ENCODE measurements around the gene DCAF8. TPM values are rescaled to one million over a fixed set of nuclear protein-coding genes. Genes with fewer than 3 reads are reported as not detected.

Gene DCAF8
- total RNA-seq, 1 donor from 2014 or later = 154 TPM

GRCh38 chr1:160277330-160277729 is 15.0 kb upstream of the DCAF8 start:
- no peak overlapping the region for H3K27ac Mint-ChIP-seq
- no peaks in the 10 kb centered on the region for H3K27me3 Mint-ChIP-seq
- H3K4me3 Mint-ChIP-seq = no peak overlapping the region
- TF ChIP-seq CTCF (conservative IDR thresholded peaks at IDR 0.05) = no peak
- no peaks in the 10 kb centered on the region for H3K4me1 Mint-ChIP-seq (ENCODE audit: unreplicated experiment)
- no peak for DNase-seq (ENCODE audit: extremely low spot score, unreplicated experiment)
- H3K36me3 Mint-ChIP-seq = peaks cover 8% of the 10 kb centered on the region
- H3K9me3 Mint-ChIP-seq = no peaks in the 10 kb centered on the region

GRCh38 chr1:160271025-160271424 is 8.7 kb upstream of the DCAF8 start:
- Mint-ChIP-seq H3K9me3 (no peaks in the 10 kb centered on the region), H3K4me3 (no peak overlapping the region), H3K36me3 (peaks cover under 1% of the 10 kb centered on the region), H3K27me3 (peaks cover 9% of the 10 kb centered on the region), H3K27ac (no peak overlapping the region), H3K4me1 (ENCODE audit: unreplicated experiment) (no peaks in the 10 kb centered on the region)
- DNase-seq (ENCODE audit: extremely low spot score, unreplicated experiment) = no peak
- TF ChIP-seq CTCF (conservative IDR thresholded peaks at IDR 0.05) = no peak

GRCh38 chr1:160267284-160267991 is 5.1 kb upstream of the DCAF8 start:
- TF ChIP-seq CTCF (conservative IDR thresholded peaks at IDR 0.05) = no peak
- H3K27ac Mint-ChIP-seq = no peak overlapping the region
- H3K4me1 Mint-ChIP-seq (ENCODE audit: unreplicated experiment) = no peaks in the 10 kb centered on the region
- DNase-seq (ENCODE audit: extremely low spot score, unreplicated experiment) = no peak
- H3K9me3 Mint-ChIP-seq = no peaks in the 10 kb centered on the region
- no peaks in the 10 kb centered on the region for H3K36me3 Mint-ChIP-seq
- H3K27me3 Mint-ChIP-seq = peaks cover 16% of the 10 kb centered on the region
- H3K4me3 Mint-ChIP-seq = no peak overlapping the region

- peaks cover 16% of the 10 kb centered on the region for H3K27me3 Mint-ChIP-seq
- no peak overlapping the region for H3K27ac Mint-ChIP-seq
- DNase-seq (ENCODE audit: extremely low spot score, unreplicated experiment) = no peak
- H3K4me3 Mint-ChIP-seq = no peak overlapping the region
- peaks cover 8% of the 10 kb centered on the region for H3K4me1 Mint-ChIP-seq (ENCODE audit: unreplicated experiment)
- no peak for TF ChIP-seq CTCF (conservative IDR thresholded peaks at IDR 0.05)
- H3K36me3 Mint-ChIP-seq = no peaks in the 10 kb centered on the region
- no peaks in the 10 kb centered on the region for H3K9me3 Mint-ChIP-seq
These were observed 2.5 kb upstream of the DCAF8 start for GRCh38 chr1:160264795-160265307.

GRCh38 chr1:160261556-160261892 is 825 bp downstream of the DCAF8 start:
- Mint-ChIP-seq H3K9me3 (no peaks in the 10 kb centered on the region), H3K36me3 (peaks cover 7% of the 10 kb centered on the region), H3K27ac (peak overlapping the region; percentile 97), H3K27me3 (peaks cover 9% of the 10 kb centered on the region), H3K4me3 (peak overlapping the region; percentile 99), H3K4me1 (ENCODE audit: unreplicated experiment) (peaks cover 21% of the 10 kb centered on the region)
- no peak for TF ChIP-seq CTCF (conservative IDR thresholded peaks at IDR 0.05)
- DNase-seq (ENCODE audit: extremely low spot score, unreplicated experiment) = no peak
